Ureter (tissue), 1 donor: ENCODE results near the gene KAT8. TPM values are rescaled to one million over a fixed set of nuclear protein-coding genes. Genes with fewer than 3 reads are reported as not detected.
A peak's percentile ranks its signal among the peaks of the same experiment; 100 is the strongest.

Source experiments
- DNase-seq: peaks from one replicate; pipeline ENCODE4 v3.0.0-alpha.2; 2020; ENCODE audit warnings: low spot score
- total RNA-seq: library from RNA; stranded (reverse); gene quantifications from one replicate; pipeline ENCODE4 v1.2.4, GENCODE V29; 2023
- donor health status: DM: yes; HTN: yes; CAD: no.

The KAT8 gene
- total RNA-seq, 1 donor from 2014 or later = 77.9 TPM

DNA sequence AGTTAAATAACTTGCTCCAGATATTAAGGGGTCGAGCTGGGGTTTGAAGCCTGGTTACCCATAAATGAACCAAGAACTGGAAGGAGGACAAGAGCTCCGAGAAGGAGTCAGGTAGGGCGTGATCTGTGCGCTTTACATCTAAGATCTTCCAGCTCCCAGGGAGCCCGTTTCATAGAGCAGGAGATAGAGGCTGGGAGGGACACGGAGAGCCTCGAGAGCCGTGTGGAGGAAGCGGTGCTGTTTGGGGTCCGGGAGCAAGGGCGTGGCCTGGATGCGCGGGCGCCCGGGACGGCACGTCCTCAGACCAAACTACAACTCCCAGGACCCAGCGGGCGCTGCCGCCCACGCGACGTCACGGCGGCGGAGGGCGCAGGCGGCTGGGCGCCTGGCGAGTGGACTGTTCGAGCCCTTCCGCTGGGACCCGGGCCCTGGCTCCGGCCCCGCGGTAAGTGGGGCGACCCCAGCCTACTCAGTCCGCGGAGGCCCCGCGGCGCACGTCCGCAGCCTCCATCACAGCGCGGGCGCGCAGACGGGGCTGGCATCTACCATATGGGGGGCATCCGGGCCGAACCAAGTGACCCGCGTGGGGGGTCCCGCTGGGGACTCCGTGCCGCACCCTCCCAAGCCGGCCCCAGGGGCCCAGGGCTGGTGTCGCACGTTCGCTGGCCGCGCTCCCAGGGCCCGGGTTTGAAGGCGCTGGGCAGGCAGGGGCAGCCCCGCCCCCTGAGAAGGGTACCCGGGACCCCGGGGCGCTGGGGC is 9.2 kb upstream of the KAT8 start, which contains the start of gene BCKDK:
Gene BCKDK (plus strand): TSS at position 352 of the 759 bp plus-strand sequence. CDS start 838 bp downstream, outside the sequence.
- DNase-seq = peak; percentile 69

DNA sequence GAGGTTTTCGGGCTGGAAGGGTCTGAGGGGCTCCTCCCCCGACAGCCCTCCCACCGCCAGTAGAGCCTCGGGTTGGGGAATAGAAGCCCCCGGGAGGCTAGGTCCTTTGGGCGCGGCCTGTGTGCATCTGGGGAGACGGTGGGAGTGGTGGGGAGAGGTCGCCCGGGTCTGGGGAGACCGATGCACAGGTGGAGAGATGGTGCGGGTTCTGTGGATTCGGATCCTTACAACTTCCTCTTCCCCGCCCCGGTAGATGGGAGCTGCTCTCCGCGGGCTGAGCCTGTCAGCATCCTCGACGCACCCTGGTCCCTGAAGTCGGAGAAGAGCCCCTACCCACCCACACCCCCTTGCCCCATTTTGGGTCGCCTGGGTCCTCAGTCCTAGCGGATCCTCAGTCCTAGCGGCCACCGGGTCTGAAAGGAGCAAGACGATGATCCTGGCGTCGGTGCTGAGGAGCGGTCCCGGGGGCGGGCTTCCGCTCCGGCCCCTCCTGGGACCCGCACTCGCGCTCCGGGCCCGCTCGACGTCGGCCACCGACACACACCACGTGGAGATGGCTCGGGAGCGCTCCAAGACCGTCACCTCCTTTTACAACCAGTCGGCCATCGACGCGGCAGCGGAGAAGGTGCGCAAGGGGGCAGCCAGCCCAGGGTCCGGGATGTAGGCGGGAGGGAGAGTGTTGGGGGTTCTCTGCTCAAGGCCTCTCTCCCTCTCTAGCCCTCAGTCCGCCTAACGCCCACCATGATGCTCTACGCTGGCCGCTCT is 8.5 kb upstream of the KAT8 start:
- no peak for DNase-seq

DNA sequence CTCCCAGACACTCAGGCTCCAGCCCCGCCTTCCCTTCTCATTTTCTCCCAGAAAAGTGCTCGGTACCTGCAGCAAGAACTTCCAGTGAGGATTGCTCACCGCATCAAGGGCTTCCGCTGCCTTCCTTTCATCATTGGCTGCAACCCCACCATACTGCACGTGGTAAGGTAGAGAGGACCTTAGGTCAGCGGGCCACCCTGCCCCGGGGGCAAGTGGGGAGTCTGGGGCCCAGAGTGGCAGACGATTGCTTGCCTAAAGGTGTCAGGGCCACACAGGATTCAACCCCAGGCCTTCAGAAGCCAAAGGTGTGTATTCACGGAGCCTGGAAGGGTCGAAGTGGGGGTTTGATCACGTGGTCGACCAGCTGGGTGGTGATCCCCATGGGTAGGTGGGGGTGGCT is 7.8 kb upstream of the KAT8 start:
- no peak for DNase-seq

DNA sequence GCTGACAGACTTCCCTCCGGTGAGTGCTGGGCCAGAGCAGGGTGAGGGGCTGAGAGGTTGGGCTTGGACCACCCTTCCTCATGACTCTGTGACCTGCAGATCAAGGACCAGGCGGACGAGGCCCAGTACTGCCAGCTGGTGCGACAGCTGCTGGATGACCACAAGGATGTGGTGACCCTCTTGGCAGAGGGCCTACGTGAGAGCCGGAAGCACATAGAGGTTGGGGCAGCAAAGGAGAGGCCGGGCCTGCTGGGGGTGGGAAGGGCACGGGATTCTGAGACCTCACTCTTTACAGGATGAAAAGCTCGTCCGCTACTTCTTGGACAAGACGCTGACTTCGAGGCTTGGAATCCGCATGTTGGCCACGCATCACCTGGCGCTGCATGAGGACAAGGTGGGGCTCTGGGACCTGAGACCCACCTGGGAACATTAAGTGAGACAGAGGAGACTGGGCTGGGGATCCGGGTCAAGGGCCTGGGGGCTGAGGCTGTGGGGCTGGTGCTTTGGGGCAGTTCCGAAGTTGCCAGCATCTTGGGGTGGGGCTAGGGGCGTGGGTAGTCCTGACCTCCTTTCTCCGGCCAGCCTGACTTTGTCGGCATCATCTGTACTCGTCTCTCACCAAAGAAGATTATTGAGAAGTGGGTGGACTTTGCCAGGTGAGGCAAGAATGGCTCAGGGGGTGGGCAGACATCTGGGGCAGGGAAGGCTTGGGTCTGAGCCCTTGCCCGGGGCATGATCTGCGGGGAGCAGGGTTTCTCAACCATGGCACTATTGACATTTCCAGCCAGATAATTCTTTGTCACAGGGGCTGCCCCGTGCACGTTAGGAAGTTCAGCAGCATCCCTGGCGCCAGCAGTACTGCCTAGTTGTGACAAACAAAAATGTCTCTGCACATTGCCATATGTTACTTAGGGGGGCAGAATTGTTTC is 7.1 kb upstream of the KAT8 start:
- DNase-seq = no peak

DNA sequence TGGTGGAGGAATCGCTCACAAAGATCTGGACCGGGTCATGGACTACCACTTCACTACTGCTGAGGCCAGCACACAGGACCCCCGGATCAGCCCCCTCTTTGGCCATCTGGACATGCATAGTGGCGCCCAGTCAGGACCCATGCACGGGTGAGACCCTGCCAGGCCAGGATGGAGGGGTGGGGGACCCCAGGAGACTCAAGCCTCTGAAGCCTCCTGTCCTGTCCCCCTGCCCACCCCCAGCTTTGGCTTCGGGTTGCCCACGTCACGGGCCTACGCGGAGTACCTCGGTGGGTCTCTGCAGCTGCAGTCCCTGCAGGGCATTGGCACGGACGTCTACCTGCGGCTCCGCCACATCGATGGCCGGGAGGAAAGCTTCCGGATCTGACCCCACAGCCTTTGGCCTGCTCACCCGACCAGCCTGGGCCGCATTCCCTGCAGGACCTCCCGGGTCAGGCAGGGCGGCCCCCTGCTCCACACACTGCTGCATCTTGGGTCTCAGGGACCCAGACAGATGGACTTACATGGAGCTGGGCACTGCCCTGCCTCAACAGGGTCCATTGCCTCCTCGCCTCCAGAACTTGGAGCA is 5.5 kb upstream of the KAT8 start:
- no peak for DNase-seq

DNA sequence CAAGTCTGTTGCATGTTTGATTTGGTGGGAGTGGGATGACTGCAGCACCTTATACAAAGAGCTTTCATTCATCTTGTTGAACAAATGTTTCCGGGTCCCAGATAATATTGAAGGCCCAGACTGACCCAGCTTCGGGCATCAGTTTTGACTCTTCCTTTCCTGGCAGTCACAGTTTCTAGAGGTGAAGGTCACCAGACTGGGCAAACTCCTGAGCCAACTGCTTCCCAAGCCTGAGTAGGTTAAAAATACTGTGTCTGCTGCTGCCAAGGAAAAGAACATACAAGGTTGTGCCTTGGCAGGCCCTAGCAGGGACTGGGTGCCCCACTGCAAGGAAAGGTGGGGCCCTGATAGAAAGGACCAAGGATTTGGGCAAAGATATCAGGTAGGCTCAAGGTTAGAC is 4.8 kb upstream of the KAT8 start:
- no peak for DNase-seq

DNA sequence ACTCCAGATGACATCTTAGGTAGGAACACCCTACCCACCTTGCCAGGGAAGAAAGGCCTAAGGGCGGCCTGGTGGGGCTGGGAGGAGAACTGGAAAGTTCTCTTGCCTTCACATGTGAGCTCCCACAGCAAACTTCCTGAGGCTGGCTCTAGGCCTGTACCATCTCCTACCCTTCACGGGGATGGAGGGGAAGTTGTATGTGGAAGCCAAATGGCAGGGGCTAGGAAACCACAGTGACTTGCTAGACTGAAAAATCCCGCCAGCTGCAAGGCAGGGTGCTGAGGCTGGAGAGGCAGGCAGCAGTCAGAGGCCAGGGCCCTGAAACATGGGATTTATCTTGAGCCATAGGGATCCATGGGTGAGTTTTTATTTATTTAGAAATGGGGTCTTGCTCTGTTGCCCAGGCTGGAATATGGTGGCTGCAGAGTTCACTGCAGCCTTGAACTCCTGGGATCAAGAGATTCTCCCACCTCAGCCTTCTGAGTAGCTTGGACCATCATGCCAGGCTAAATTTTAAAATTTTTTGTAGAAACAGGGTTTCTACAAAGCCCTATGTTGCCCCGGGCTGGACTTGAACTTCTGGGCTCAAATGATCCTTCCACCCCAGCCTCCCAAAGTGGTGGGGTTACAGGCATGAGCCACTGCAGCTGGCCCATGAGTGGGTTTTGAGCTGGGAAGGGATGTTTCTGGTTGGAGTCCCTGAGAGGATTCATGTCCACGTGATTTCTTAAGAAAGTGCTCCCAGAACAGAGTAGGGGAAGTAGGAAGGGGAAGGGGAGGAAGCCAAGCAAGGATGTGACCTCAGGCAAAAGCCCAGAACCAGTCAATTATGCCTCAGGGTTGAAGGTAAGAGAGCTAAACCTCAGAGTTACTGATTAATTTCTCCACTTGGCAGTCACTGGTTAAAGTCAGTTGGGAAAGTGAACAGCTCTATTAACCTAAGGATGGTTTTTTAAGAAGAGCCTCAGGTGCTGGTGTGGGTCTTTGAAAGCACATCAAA is 4.0 kb upstream of the KAT8 start:
- no peak for DNase-seq

DNA sequence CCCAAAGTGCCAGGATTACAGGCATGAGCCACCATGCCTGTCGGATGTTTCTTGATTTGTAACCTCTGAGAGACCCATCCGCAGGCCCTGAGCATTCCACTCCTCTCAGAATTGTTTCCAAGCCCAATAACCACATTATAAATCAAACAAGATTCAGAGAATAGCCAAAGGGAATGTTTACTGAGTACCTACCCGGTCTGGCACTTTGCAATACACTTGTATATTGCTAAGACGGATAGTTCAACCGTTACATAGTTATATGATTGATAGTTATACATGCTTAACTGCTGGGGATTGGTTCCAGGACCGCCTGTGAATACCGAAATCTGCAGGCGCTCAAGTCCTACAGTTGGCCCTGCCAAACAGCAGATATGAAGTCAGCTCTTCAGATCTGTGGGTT is 3.0 kb upstream of the KAT8 start:
- no peak for DNase-seq

DNA sequence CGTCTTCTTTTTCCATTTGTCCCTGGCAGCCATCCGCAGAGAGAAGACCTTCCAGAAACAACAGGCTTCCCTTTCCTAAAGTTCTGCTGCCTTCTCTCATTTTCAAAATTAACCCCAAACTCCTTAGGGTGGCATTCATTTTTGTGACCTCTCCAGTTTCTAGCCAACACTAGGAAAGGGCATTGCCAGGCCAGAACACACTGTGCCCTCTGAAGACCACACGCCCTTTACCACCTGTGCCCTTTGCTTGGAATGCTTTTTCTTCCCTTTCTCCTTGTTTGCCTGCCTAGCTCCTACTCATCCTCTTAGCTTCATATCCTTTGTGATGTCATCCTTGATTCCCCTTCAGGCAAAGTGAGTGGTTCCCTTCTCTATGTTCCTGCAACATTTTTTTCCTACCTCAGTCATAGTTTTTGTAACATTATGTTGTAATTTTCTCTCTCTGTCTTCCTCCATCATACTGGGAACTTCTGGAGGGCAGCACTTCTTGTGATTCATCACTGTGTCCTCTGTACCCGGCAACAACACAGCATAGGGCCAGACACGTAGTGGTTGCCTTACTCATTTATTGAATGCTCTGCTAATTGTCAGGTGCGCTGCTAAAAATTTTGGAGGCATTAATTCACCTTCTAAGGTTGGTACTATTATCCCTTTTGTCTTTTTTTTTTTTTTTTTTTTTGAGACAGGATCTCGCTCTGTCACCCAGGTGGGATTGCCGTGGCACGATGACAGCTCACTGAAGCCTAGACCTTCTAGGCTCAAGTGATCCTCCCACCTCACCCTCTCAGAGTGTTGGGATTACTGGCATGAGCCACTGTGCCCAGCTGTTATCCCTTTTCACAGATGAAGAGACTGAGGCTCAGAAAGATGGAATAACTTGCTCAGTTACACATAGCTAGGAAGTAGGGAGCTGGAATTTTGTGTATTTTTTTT is 1.0 kb downstream of the KAT8 start:
- DNase-seq = no peak

DNA sequence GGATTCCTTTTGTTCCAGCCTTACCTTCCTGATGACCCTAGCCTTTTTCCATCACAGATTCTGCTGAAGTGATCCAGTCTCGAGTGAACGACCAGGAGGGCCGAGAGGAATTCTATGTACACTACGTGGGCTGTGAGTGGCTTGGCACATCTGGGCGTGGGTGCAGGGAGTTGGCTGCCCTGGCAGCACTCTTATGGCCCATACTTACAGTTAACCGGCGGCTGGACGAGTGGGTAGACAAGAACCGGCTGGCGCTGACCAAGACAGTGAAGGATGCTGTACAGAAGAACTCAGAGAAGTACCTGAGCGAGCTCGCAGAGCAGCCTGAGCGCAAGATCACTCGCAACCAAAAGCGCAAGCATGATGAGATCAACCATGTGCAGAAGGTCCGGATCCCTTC is 2.7 kb downstream of the KAT8 start:
- no peak for DNase-seq

DNA sequence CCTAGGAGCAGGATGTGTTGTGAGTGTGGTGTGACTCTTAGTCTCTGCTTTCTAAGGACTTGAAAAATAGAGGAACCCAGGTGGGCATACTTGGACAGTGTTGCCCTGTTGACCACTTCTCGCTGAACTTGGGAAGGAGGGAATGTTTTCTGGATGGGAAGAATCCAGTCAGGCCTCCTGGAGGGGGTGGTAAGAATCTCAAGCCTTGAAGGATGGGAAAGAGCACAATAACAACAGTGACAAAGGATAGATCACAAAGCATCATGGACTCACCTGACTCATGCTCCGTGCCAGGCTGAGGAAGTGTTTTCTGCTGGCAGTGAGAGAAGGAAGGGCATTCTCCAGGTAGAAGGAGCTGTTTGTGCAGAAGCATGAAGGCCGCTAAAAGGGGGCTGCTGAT is 8.4 kb downstream of the KAT8 start:
- DNase-seq = no peak

DNA sequence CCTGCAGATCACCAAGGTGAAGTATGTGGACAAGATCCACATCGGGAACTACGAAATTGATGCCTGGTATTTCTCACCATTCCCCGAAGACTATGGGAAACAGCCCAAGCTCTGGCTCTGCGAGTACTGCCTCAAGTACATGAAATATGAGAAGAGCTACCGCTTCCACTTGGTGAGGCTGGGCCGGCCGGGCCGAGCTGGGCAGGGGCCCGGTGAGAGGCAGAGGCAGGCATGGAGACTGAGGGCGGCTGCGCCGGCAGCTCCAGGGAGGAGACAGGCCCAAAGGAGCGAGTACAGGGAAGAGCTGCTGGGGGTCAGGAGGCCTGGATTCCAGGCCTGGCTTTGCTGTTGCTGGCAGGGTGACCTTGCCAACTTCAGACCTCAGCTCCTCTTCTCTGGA is 9.7 kb downstream of the KAT8 start:
- no peak for DNase-seq

DNA sequence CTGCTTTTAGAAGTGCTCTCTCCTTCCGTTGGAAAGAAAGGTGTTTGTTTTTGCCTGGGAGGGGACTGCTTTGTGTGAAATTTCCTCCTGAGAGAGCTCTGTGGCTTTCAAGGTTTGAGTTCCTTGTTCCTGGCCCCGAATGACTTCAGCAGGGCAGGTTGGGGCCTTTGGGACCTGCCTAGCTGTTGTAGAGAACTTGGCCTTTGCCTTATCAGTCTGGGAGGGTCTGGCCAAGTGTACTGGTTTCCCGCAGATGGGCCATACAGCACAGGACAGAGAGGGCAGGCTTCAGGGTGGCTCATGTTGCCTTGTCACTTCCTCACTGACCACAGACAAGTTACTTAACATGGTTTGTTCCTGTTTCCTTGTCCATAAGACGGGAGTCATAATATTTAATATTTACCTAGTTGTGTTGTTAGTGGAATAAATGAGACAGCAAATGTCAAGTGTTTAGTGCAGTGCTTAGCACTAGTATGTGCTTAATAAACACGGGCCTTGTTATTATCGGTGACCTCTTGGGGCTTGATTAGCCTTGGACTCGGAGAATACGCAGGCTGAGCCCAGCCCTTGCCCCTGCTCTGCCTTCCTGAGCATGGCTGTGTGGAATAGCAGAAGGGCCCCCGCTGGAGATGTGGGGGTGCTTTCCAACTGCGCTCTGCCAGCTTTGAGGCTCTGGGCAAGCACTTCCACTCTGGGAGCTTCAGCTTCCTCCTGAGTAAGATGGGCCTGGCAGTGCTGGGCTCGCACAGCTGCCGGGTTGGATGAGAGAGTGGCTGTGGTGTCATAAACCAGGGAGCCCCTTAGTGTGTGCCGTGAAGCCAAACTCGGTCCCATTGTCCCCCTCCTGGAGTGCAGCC is 11.5 kb downstream of the KAT8 start:
- no peak for DNase-seq

DNA sequence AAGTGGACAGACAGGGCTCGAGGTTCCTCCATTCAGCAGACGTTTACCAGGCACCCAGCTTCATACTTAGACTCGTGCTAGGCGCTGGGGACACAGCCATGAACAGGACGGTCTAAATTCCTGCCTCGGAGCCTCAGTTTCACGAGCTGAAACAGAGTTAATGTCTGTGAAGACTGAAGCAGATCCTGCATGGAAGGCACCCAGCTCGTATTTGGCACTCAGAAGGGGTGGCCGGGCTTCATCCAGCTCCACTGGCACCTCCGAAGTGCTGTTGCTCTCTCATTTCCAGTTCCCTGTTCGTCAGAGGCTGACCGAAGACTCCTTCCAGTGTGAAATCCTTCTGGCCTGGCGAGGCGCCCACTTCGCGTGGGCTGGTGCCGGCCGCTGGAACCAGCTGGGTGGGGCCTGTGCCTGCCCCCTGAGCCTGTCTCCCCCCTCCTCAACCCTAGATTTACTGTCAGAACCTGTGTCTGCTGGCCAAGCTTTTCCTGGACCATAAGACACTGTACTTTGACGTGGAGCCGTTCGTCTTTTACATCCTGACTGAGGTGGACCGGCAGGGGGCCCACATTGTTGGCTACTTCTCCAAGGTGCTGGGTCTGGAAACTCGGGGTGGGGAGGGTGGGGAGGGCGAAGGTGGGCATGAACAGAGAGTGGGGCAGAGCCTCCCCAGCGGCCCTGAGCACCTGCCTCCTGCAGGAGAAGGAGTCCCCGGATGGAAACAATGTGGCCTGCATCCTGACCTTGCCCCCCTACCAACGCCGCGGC is 12.3 kb downstream of the KAT8 start:
- no peak for DNase-seq

DNA sequence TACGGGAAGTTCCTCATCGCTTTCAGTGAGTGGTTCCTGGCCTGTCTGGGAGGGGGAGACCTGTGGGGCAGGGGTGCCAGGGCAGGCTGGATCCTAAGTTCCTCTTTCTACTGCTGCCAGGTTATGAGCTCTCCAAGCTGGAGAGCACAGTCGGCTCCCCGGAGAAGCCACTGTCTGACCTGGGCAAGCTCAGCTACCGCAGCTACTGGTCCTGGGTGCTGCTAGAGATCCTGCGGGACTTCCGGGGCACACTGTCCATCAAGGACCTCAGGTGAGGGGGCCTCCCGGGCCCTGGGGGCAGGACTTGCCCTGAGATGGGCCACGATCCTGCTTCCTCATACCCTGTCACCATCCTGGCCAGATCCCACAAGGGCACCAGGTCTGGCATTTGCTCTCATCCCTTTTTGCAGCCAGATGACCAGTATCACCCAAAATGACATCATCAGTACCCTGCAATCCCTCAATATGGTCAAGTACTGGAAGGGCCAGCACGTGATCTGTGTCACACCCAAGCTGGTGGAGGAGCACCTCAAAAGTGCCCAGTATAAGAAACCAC is 12.9 kb downstream of the KAT8 start:
- no peak for DNase-seq

DNA sequence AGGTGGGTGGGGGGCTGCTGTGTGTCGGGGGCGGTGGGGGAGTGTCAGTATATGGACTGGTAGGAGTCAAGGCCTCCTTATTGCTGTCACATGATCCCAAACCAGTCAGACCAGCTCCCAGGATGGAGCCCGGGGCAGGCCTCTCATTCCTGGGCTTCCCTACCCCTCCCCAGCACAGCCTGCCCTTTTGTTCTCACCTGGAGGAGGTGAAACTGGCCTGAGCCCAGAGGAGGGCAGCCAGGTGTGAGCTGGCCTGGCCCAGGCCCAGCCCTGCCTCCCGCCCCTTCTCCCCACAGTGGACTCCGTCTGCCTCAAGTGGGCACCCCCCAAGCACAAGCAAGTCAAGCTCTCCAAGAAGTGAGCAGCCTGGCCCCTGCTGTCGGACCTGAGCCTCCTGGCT is 13.4 kb downstream of the KAT8 start:
- peak; percentile 78 for DNase-seq

DNA sequence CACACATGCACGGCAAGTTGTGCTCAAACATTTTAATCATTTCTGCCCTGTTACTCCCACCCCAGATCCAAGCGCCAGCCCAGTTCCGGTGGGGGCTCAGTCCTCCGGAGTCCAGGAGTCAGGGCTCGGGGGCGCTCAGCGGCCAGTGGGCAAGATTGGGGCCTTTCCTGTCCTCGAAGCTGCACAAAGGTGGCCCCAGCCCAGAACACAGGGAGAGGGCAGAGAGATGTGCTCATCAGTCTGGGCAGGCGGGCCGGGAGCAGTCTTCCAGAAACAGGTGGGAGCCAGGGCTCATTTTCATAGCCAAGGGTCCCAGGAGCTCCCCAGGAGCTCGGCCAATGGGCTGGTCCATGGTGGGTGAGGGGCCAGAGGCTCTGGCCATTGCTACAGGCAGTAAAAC is 14.0 kb downstream of the KAT8 start:
- no peak for DNase-seq
